ENCODE results near the gene TMEM198. TPM values are rescaled to one million over a fixed set of nuclear protein-coding genes. Genes with fewer than 3 reads are reported as not detected.

TMEM198 gene
- total RNA-seq, 2 experiments from 2014 or later: 2.1 to 2.2 TPM

DNA sequence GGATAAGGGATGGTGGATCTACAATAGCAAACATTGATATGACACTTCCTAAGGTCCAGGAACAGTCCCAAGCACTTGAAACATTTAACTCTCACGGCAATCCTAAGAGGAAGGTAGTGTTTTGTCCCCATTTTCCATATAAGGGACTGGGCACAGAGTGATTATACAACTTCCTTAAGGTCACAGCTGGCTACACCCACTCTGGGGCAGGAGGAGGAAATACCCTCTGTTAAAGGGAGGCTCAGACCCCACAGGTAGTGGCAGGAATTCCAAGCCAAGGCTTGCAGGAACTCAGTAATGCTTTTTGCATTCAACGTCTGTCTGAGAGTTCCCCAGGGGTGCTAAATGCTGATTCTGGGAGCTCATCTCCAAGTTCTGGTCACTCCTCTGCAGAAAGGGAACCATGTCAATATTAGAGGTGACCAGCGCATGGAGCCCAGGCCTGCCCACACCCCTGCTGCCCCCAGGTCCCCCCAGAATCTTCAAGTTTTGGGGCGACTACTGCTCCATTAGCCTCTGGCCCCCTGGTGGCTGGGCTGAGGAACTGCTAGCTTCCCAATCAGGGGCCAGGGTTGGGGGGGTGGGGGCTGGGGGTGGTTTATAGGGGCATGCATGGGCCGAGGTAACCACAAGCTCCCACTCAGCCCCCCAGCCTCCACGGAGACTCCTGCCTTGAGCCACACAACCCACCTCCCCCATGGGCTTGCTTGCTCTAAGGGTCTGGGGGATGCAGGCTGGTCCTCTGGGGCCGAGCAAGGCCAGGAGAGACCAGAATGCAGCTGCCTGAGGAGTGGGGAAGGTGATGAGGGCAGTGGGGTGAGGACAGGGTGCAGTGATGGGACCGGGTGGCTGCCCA, 16.4 kb downstream of the TMEM198 start:
- POLR2A ChIA-PET: interaction anchor here (1.1 kb wide), 1 partner anchor 11 kb away, joined by 3 read pairs; the partner anchor contains the start of gene OBSL1
- DNase-seq: no peak
- no peaks in the 10 kb centered on the region for H3K36me3 Mint-ChIP-seq (ENCODE audit: low read depth)

DNA sequence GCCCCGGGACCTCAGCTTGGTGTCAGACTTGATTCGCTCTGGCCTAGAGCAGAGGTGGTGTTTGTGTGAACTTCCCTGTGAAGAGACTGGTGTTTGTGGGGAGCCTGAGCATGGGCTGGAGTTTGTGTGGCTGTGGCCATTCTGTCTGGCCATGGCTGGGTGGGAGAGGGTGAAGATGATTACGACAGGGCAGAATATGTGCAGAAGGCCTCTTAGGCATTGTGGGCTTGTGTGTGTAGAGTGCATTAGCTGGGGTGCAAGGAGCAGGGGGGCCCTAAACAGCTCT, 17.0 kb downstream of the TMEM198 start:
- Mint-ChIP-seq H3K9me3 (no peaks in the 10 kb centered on the region), H3K27me3 (peaks cover 6% of the 10 kb centered on the region), H3K4me1 (ENCODE audit: low read depth) (no peaks in the 10 kb centered on the region), H3K4me3 (no peak overlapping the region), H3K27ac (no peak overlapping the region), H3K36me3 (ENCODE audit: low read depth) (no peaks in the 10 kb centered on the region)
- intact Hi-C loops (cut with micrococcal nuclease): no loop called here
- DNase-seq: no peak
- ChIA-PET POLR2A (interaction anchor here (1.1 kb wide), 1 partner anchor 10 kb away, joined by 3 read pairs; the partner anchor contains the start of gene OBSL1), CTCF (interaction anchor here (0.6 to 2.7 kb wide), 37 partner anchors 9 to 172 kb away, joined by 3 to 26 read pairs (median 6); partner anchors contain the start of genes CHPF, DNPEP, GMPPA and INHA)
- TF ChIP-seq, protein P1, sequence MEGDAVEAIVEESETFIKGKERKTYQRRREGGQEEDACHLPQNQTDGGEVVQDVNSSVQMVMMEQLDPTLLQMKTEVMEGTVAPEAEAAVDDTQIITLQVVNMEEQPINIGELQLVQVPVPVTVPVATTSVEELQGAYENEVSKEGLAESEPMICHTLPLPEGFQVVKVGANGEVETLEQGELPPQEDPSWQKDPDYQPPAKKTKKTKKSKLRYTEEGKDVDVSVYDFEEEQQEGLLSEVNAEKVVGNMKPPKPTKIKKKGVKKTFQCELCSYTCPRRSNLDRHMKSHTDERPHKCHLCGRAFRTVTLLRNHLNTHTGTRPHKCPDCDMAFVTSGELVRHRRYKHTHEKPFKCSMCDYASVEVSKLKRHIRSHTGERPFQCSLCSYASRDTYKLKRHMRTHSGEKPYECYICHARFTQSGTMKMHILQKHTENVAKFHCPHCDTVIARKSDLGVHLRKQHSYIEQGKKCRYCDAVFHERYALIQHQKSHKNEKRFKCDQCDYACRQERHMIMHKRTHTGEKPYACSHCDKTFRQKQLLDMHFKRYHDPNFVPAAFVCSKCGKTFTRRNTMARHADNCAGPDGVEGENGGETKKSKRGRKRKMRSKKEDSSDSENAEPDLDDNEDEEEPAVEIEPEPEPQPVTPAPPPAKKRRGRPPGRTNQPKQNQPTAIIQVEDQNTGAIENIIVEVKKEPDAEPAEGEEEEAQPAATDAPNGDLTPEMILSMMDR (IDR thresholded peaks at IDR 0.05): no peak
- no peak for ATAC-seq

More for the DNA sequence above, 16.4 kb downstream of the TMEM198 start:
- peak; percentile 79 for ATAC-seq
- Mint-ChIP-seq H3K27me3 (peaks cover 6% of the 10 kb centered on the region), H3K4me1 (ENCODE audit: low read depth) (no peaks in the 10 kb centered on the region), H3K27ac (no peak overlapping the region), H3K9me3 (no peaks in the 10 kb centered on the region), H3K4me3 (no peak overlapping the region)
- intact Hi-C loops (cut with micrococcal nuclease): no loop called here
- CTCF ChIA-PET: interaction anchor here (0.6 to 2.7 kb wide), 50 partner anchors 9 to 172 kb away, joined by 3 to 26 read pairs (median 5); partner anchors contain the start of genes CHPF, DNPEP, GMPPA and INHA
- TF ChIP-seq, protein P1 (IDR thresholded peaks at IDR 0.05): peak; percentile 81

GRCh38 chr2:219561179-219562048, 17.6 kb downstream of the TMEM198 start:
- POLR2A ChIA-PET: no interaction called here
- DNase-seq: no peak
- no peaks in the 10 kb centered on the region for H3K9me3 Mint-ChIP-seq
- H3K27me3 Mint-ChIP-seq: peaks cover 8% of the 10 kb centered on the region
- H3K4me3 Mint-ChIP-seq: no peak overlapping the region
- CTCF ChIA-PET: interaction anchor here (0.7 to 2.7 kb wide), 24 partner anchors 8 to 173 kb away, joined by 3 to 26 read pairs (median 6); partner anchors contain the start of genes CHPF, DNPEP, INHA and OBSL1
- TF ChIP-seq, protein P1 (IDR thresholded peaks at IDR 0.05): no peak
- intact Hi-C loops (cut with micrococcal nuclease): no loop called here
- ATAC-seq: no peak
- no peaks in the 10 kb centered on the region for H3K36me3 Mint-ChIP-seq (ENCODE audit: low read depth)
- no peaks in the 10 kb centered on the region for H3K4me1 Mint-ChIP-seq (ENCODE audit: low read depth)
- no peak overlapping the region for H3K27ac Mint-ChIP-seq

DNA sequence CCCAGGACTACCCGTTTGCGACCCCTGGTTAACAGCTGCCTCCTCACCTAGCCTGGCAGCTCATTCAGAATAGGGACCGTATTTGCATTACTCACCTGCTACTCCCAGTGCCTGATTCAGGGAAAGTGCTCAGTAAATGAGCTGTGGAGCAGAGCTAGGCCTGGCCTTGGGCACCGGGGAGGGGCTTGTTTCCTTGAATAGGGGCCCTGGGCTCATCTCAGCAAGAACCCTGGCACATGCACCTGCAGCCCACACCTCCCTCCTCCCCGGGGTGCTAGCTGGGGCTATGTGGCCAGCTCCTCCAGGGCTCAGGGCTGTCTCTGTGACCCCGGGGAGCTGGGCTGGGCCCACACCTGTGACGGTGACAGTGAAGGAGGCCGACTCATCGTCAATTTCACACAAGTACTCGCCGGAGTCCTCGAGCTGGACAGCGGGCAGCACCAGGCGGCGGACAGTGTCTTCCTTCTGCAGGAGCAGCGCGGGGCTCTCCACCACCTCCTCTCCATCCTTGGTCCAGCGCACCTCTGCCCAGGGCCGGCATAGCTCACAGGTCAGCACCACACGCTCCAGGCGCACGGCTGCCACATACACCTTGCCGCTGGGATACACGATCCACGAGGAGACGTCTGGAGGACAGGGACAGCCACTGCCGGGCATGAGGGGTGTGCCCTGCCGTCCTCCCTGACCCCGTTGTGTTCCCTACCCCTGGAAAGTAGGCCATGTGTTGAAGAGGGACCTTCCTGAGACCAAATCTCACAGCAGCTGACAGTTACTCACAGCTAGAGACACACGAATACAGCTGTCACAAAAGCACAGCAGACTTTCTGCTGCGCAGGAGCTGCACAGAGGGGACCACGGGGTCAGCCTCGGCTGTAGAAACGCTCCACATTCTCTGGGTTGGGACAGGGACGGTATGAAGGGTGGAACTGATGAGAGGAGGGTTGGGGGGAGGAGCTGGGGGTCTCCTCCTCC, 18.5 kb downstream of the TMEM198 start:
- POLR2A ChIA-PET: no interaction called here
- H3K27ac Mint-ChIP-seq: no peak overlapping the region
- intact Hi-C loops (cut with micrococcal nuclease): no loop called here

More for the DNA sequence above, 18.5 kb downstream of the TMEM198 start:
- CTCF ChIA-PET: interaction anchor here (0.8 to 1.6 kb wide), 4 partner anchors 13 to 80 kb away, joined by 3 to 6 read pairs (median 4); no protein-coding TSS in a partner anchor
- Mint-ChIP-seq H3K9me3 (no peaks in the 10 kb centered on the region), H3K36me3 (ENCODE audit: low read depth) (no peaks in the 10 kb centered on the region), H3K4me3 (no peak overlapping the region), H3K4me1 (ENCODE audit: low read depth) (no peaks in the 10 kb centered on the region), H3K27me3 (peaks cover 8% of the 10 kb centered on the region)
- DNase-seq: no peak
- TF ChIP-seq, protein P1 (IDR thresholded peaks at IDR 0.05): no peak
- no peak for ATAC-seq
